Stimulated activated naive CD4-positive, alpha-beta T cell treated with Interleukin-2 at 50 U/mL for 16 hours (primary cell): ENCODE results near the gene TPD52L2.

ENCODE experiments used
- DNase-seq: peaks from one replicate; lab custom pipeline; 2025; lab: John Stamatoyannopoulos, UW

Gene TPD52L2

GRCh38 chr20:63932606-63933160 lies 67.6 kb downstream of the TPD52L2 start:
- no peak for DNase-seq

- no peak for DNase-seq
Measured at GRCh38 chr20:63933646-63934045, 68.6 kb downstream of the TPD52L2 start.

GRCh38 chr20:63934271-63935068 lies 69.4 kb downstream of the TPD52L2 start:
- DNase-seq: no peak

GRCh38 chr20:63935447-63935846 lies 70.4 kb downstream of the TPD52L2 start:
- DNase-seq: no peak

GRCh38 chr20:63937596-63937995 lies 72.5 kb downstream of the TPD52L2 start:
- DNase-seq: no peak

GRCh38 chr20:63939061-63939935 lies 74.2 kb downstream of the TPD52L2 start:
- DNase-seq: no peak

- no peak for DNase-seq
Measured at GRCh38 chr20:63940071-63940471, 75.0 kb downstream of the TPD52L2 start.

GRCh38 chr20:63940472-63941266 lies 75.6 kb downstream of the TPD52L2 start:
- DNase-seq: no peak
